ENCODE data around the gene POU6F1. TPM values are rescaled to one million over a fixed set of nuclear protein-coding genes. Genes with fewer than 3 reads are reported as not detected.

The POU6F1 gene
- total RNA-seq, 4 donors from 2014 or later, result 13.3 to 27.2 (median 16.9) TPM

- no peaks in the 10 kb centered on the region for H3K27me3 ChIP-seq
- no peak for DNase-seq (ENCODE audit: extremely low spot score)
- TF ChIP-seq CTCF (IDR thresholded peaks at IDR 0.05) (no peak), POLR2AphosphoS5 (IDR thresholded peaks at IDR 0.05) (no peak), EP300 (IDR thresholded peaks at IDR 0.05) (no peak), POLR2A (IDR thresholded peaks at IDR 0.05; ENCODE audit: low read depth) (no peak)
- H3K36me3 ChIP-seq, result peaks cover 8 to 68% (median 35%) of the 10 kb centered on the region in 4 donors
- no peak overlapping the region for H3K4me3 ChIP-seq
- no peaks in the 10 kb centered on the region for H3K9me3 ChIP-seq
- H3K4me1 ChIP-seq, result no peaks in the 10 kb centered on the region
- intact Hi-C loops (cut with DNase I), result no loop called here
- 86% methylated on average over 10 of the region's 16 CpGs for WGBS
- H3K27ac ChIP-seq (replicated peaks in 1 of 4), result no peak overlapping the region
These were observed 19.1 kb downstream of the POU6F1 start for GRCh38 chr12:51198568-51199365.

DNA sequence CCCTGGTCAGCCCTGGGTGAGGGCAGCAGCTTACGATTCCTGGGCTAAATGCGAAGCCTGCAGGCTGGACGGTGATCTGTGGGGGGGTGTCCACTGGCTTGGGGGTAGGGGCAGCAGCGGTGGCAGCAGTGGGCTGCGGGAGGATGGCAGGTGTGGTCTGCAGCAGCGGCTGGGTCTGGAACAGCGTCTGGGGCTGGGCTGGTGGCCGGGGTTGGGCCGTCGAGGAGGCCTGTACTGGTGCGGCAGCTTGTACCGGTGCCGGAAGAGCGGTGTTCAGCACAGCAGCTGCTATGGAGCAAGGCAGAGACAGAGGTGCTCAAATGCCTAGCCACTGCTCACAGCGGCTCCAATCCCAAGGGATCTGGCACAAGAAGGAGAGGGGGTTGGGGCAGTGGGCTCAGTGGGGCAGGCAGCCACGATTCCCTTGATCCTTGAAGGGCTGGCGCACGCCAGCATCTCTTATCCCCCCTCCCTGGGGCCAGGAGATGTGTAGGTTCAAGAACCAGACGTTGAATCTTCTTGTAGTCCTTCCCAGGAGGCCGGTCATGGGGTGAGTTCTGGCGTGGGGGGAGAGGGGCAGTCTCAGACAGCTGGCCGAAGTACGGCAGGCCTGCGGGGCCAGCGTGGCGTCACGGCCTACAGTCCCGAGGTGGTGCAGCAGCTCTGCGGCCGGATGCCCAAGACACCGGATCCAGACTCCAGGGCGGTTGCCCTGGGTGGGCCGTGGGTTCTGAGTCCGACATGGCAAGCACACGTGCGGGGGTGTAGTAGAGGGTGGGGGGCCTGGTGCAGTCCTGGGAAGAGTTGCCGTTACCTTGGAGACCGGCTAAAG, 19.9 kb downstream of the POU6F1 start:
- 90% methylated on average over 34 of the region's 38 CpGs for WGBS
- H3K36me3 ChIP-seq, result peaks cover 5 to 63% (median 29%) of the 10 kb centered on the region in 4 donors
- H3K4me1 ChIP-seq, result no peaks in the 10 kb centered on the region
- no peak for TF ChIP-seq POLR2AphosphoS5 (IDR thresholded peaks at IDR 0.05)
- TF ChIP-seq POLR2A (IDR thresholded peaks at IDR 0.05; ENCODE audit: low read depth), result no peak
- TF ChIP-seq EP300 (IDR thresholded peaks at IDR 0.05), result no peak
- TF ChIP-seq CTCF (IDR thresholded peaks at IDR 0.05), result no peak
- intact Hi-C loops (cut with DNase I), result no loop called here
- no peak overlapping the region for H3K4me3 ChIP-seq
- H3K9me3 ChIP-seq, result no peaks in the 10 kb centered on the region
- no peak overlapping the region for H3K27ac ChIP-seq (replicated peaks in 1 of 4)
- H3K27me3 ChIP-seq, result no peaks in the 10 kb centered on the region
- DNase-seq (ENCODE audit: extremely low spot score), result no peak

- Histone ChIP-seq H3K27ac (replicated peaks in 1 of 4) (no peak overlapping the region), H3K4me3 (no peak overlapping the region), H3K36me3 (peaks cover 16 to 73% (median 36%) of the 10 kb centered on the region in 4 donors), H3K9me3 (no peaks in the 10 kb centered on the region), H3K4me1 (no peaks in the 10 kb centered on the region), H3K27me3 (no peaks in the 10 kb centered on the region)
- no peak for TF ChIP-seq POLR2AphosphoS5 (IDR thresholded peaks at IDR 0.05)
- TF ChIP-seq CTCF (IDR thresholded peaks at IDR 0.05), result no peak
- no peak for TF ChIP-seq POLR2A (IDR thresholded peaks at IDR 0.05; ENCODE audit: low read depth)
- TF ChIP-seq EP300 (IDR thresholded peaks at IDR 0.05), result no peak
- DNase-seq (ENCODE audit: extremely low spot score), result no peak
- 87% methylated on average over 9 of the region's 9 CpGs for WGBS
- intact Hi-C loops (cut with DNase I), result no loop called here
These were observed 21.3 kb downstream of the POU6F1 start for GRCh38 chr12:51196547-51196946.

- H3K27ac ChIP-seq (replicated peaks in 1 of 4), result no peak overlapping the region
- no peaks in the 10 kb centered on the region for H3K9me3 ChIP-seq
- no peaks in the 10 kb centered on the region for H3K27me3 ChIP-seq
- no peak for DNase-seq (ENCODE audit: extremely low spot score)
- TF ChIP-seq CTCF (IDR thresholded peaks at IDR 0.05), result no peak
- TF ChIP-seq POLR2AphosphoS5 (IDR thresholded peaks at IDR 0.05), result no peak
- no peak for TF ChIP-seq EP300 (IDR thresholded peaks at IDR 0.05)
- TF ChIP-seq POLR2A (IDR thresholded peaks at IDR 0.05; ENCODE audit: low read depth), result no peak
- 92% methylated on average over 6 of the region's 7 CpGs for WGBS
- no peaks in the 10 kb centered on the region for H3K4me1 ChIP-seq
- H3K4me3 ChIP-seq, result no peak overlapping the region
- intact Hi-C loops (cut with DNase I), result no loop called here
- peaks cover 23 to 80% (median 41%) of the 10 kb centered on the region in 4 donors for H3K36me3 ChIP-seq
These were observed 22.0 kb downstream of the POU6F1 start for GRCh38 chr12:51195841-51196240.

Data from esophagus muscularis mucosa (tissue), 4 donors.